ENCODE data around the gene ZNF580.

- TF ChIP-seq USF2 (CRISPR knock-in tag; IDR thresholded peaks at IDR 0.05) (no peak), ETV6 (CRISPR knock-in tag; IDR thresholded peaks at IDR 0.05) (no peak)
Measured at GRCh38 chr19:55649268-55650125, 8.7 kb downstream of the ZNF580 start.

Measured in WTC11 (cell line).